Fibroblast of lung (primary cell): ENCODE data around the gene WDR44. TPM values are rescaled to one million over a fixed set of nuclear protein-coding genes. Genes with fewer than 3 reads are reported as not detected.

Experiments used
- DNase-seq, 2 donors: peaks; one replicate each; pipeline versions ENCODE4 v3.0.0 to v3.0.0-alpha.2; 2010; ENCODE audit warnings: low read depth in 2 of 2
- H2AFZ ChIP-seq: 2 replicates; pipeline ENCODE4 v1.5.1; 2012; ENCODE audit warnings: low read length, control low read depth, inconsistent platforms
- H3K27ac ChIP-seq: 2 replicates; pipeline ENCODE4 v1.5.1; 2011; ENCODE audit warnings: low read length, control low read depth; ENCODE audit not compliant: insufficient read depth
- H3K27me3 ChIP-seq: 2 replicates; pipeline ENCODE4 v1.5.1; 2011; ENCODE audit warnings: mild to moderate bottlenecking, low read length; ENCODE audit not compliant: control insufficient read depth, insufficient read depth
- H3K36me3 ChIP-seq: 2 replicates; pipeline ENCODE4 v1.5.1; 2011; ENCODE audit warnings: low read length; ENCODE audit not compliant: control insufficient read depth, insufficient read depth
- H3K4me1 ChIP-seq: 2 replicates; pipeline ENCODE4 v1.5.1; 2011; ENCODE audit warnings: low read length; ENCODE audit not compliant: control insufficient read depth, insufficient read depth; ENCODE audit errors: extremely low read depth
- H3K4me2 ChIP-seq: 2 replicates; pipeline ENCODE4 v1.5.1; 2011; ENCODE audit warnings: low read length, control low read depth; ENCODE audit not compliant: insufficient read depth; ENCODE audit errors: extremely low read depth
- H3K4me3 ChIP-seq, 4 experiments: fragments of 200-600 bp in 1 of 4; sonication (generic) in 1 of 4; replicated peaks in 1 of 4; 2 replicates each; pipeline ENCODE4 v1.5.1; 2011 to 2016; ENCODE audit warnings: low read length in 4 of 4, low read depth in 3 of 4, mild to moderate bottlenecking in 3 of 4, control low read depth in 2 of 4, inconsistent platforms in 1 of 4, mixed read lengths in 1 of 4; ENCODE audit not compliant: insufficient read depth in 1 of 4; ENCODE audit errors: control extremely low read depth in 1 of 4
- H3K79me2 ChIP-seq: 2 replicates; pipeline ENCODE4 v1.5.1; 2012; ENCODE audit warnings: mild to moderate bottlenecking, low read length, inconsistent platforms; ENCODE audit not compliant: control insufficient read depth, insufficient read depth
- H3K9ac ChIP-seq: 2 replicates; pipeline ENCODE4 v1.5.1; 2011; ENCODE audit warnings: mild to moderate bottlenecking, low read length, control low read depth; ENCODE audit not compliant: insufficient read depth
- H3K9me3 ChIP-seq: 2 replicates; pipeline ENCODE4 v1.5.1; 2012; ENCODE audit warnings: low read depth, low read length; ENCODE audit not compliant: control insufficient read depth, insufficient read depth
- H4K20me1 ChIP-seq: 2 replicates; pipeline ENCODE4 v1.5.1; 2011; ENCODE audit warnings: low read length; ENCODE audit not compliant: control insufficient read depth, insufficient read depth; ENCODE audit errors: extremely low read depth
- CTCF ChIP-seq, 2 donors: IDR thresholded peaks in 1 of 2; conservative IDR thresholded peaks in 1 of 2; 1 replicate in 1 of 2; 2 replicates in 1 of 2; pipeline ENCODE4 v1.5.1; 2011 to 2012; ENCODE audit warnings: low read length in 2 of 2, control low read depth in 1 of 2, inconsistent platforms in 1 of 2, low read depth in 1 of 2, mild to moderate bottlenecking in 1 of 2
- EZH2 ChIP-seq: IDR thresholded peaks from 2 replicates; pipeline ENCODE4 v1.5.1; 2012; ENCODE audit warnings: low read length, control low read depth, mild to moderate bottlenecking; ENCODE audit errors: missing control alignments
- polyA plus RNA-seq, 2 donors: library from polyadenylated mRNA; depleted of rRNA in 1 of 2; stranded (reverse) in 1 of 2; unstranded in 1 of 2; fragments of >200 nt; gene quantifications; 2 replicates each; pipeline ENCODE4 v1.2.1, GENCODE V29; 2011 to 2012; ENCODE audit warnings: missing spikeins in 1 of 2
- total RNA-seq: library from RNA; depleted of rRNA; stranded (reverse); fragments of >200 nt; gene quantifications from 2 replicates; pipeline ENCODE4 v1.2.1, GENCODE V29; 2014

Gene WDR44
- total and polyA plus RNA-seq, 2 donors (not counting 1 experiment from before 2014, with no cell fraction given), result 15.0 to 20.6 TPM

DNA sequence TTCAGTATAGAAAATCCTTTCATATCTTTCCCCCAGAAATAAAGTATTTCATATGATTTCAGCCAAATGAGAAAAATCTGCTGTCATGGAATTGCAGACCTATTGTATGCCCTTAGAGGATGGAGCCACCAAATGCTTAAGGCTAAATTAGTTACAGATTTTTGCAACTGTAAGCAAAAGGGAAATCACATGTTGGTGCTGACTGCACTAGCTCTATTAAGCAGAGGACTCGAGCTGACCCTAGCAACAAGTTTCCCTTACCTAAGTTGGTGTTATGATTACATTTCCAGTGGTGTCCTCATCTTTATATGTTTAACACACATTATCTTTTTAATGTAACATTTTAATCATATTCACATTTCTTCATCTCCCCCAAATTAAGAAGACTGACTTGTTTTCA, 91.4 kb downstream of the WDR44 start:
- Histone ChIP-seq H3K4me2 (no peak overlapping the region), H4K20me1 (no peaks in the 10 kb centered on the region), H3K4me3 (no peak overlapping the region), H3K9me3 (no peaks in the 10 kb centered on the region), H3K27me3 (no peaks in the 10 kb centered on the region), H2AFZ (no peak overlapping the region), H3K36me3 (no peaks in the 10 kb centered on the region), H3K9ac (no peak overlapping the region), H3K27ac (no peak overlapping the region), H3K79me2 (no peaks in the 10 kb centered on the region), H3K4me1 (no peaks in the 10 kb centered on the region)
- DNase-seq, result no peak
- no peak for TF ChIP-seq EZH2
- no peak for TF ChIP-seq CTCF (conservative IDR thresholded peaks at IDR 0.05 in 1 of 2, IDR thresholded peaks at IDR 0.05 in 1 of 2; ENCODE audit: low read depth in 1 of 2, low read length in 2 of 2)

DNA sequence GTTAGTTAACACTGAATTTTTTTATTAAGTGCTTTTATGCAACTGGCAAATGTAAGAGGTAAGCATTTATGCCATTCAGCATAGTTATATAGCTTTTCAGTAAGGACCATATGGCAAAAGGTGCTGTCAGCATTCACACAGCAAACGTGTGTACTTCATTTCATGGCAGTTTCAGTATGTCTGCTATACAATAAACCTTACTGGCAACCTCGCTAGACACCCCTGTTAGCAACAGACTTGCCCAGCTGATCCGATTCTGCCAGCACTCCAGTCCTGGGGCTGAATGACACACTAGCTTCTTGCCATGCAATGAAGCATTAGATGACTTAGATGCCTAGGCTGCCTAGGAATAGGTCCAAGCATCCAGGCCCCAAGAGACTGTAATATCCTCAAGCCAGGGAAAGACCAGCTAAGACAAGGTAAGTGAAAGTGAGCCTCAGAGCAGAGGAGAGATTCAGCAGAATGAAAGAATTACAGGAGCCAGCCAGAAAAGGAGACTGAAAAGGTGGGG, 102.4 kb downstream of the WDR44 start:
- Histone ChIP-seq H3K4me1 (no peaks in the 10 kb centered on the region), H2AFZ (no peak overlapping the region), H3K4me2 (no peak overlapping the region), H3K27me3 (no peaks in the 10 kb centered on the region), H4K20me1 (no peaks in the 10 kb centered on the region), H3K79me2 (no peaks in the 10 kb centered on the region), H3K27ac (no peak overlapping the region), H3K9me3 (no peaks in the 10 kb centered on the region), H3K4me3 (no peak overlapping the region), H3K9ac (no peak overlapping the region), H3K36me3 (no peaks in the 10 kb centered on the region)
- TF ChIP-seq EZH2, result no peak
- no peak for TF ChIP-seq CTCF (conservative IDR thresholded peaks at IDR 0.05 in 1 of 2, IDR thresholded peaks at IDR 0.05 in 1 of 2; ENCODE audit: low read depth in 1 of 2, low read length in 2 of 2)
- DNase-seq, result peak in 1 of 2 donors; percentile 7

DNA sequence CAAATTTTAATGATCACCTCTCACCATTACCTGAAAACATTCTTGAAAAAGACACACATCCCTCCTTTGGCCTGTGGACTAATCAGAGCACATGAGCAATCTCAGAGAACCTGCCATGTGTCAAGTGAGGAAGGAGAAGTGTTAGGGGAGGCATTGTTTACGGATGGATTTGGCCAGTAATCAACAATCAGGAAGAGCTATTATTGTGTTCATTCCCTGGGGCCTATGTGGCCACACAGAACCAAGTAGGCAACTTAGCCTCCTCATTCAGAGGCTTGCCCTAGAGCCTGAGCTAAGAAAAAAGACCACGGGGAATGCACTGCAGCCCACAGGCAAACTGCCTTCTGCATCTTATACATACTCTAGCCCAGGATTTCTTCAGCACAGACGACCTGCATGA, 109.1 kb downstream of the WDR44 start:
- H3K27ac ChIP-seq, result no peak overlapping the region
- H3K9ac ChIP-seq, result no peak overlapping the region
- no peak overlapping the region for H2AFZ ChIP-seq
- H4K20me1 ChIP-seq, result no peaks in the 10 kb centered on the region
- no peak overlapping the region for H3K4me2 ChIP-seq
- TF ChIP-seq EZH2, result no peak
- H3K4me1 ChIP-seq, result no peaks in the 10 kb centered on the region
- no peak overlapping the region for H3K4me3 ChIP-seq
- no peaks in the 10 kb centered on the region for H3K27me3 ChIP-seq
- DNase-seq, result no peak
- H3K79me2 ChIP-seq, result no peaks in the 10 kb centered on the region
- H3K36me3 ChIP-seq, result no peaks in the 10 kb centered on the region
- H3K9me3 ChIP-seq, result no peaks in the 10 kb centered on the region
